HG02973 (cell line): Measurements from ENCODE around the gene DDA1.
"Not testable (repeated sequence)": the region's sequence is repeated elsewhere in the genome, so short reads cannot be mapped to it uniquely, and the experiment has no call there.

ENCODE experiments used
- ATAC-seq: cut with Tn5 transposase; IDR thresholded peaks from one replicate; pipeline ENCODE4 v1.9.1; 2021; ENCODE audit warnings: moderate library complexity; ENCODE audit not compliant: unreplicated experiment

Gene DDA1

DNA sequence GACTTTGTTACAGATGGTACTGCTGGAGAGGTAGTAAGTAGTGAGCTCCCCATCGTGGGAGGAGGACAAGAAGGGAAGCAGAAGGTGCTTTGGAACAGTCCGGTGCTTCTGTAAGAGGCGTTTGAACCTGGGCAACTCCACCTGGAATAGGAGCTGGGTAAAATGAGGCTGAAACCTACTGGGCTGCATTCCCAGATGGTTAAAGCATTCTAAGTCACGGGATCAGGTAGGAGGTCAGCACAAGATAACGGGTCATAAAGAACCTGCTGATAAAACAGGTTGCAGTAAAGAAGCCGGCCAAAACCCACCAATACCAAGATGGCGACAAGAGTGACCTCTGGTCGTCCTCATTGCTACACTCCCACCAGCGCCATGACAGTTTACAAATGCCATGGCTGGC, 22.6 kb upstream of the DDA1 start:
- ATAC-seq, result no peak

GRCh38 chr19:17289489-17289888, 19.9 kb upstream of the DDA1 start:
- no peak for ATAC-seq

DNA sequence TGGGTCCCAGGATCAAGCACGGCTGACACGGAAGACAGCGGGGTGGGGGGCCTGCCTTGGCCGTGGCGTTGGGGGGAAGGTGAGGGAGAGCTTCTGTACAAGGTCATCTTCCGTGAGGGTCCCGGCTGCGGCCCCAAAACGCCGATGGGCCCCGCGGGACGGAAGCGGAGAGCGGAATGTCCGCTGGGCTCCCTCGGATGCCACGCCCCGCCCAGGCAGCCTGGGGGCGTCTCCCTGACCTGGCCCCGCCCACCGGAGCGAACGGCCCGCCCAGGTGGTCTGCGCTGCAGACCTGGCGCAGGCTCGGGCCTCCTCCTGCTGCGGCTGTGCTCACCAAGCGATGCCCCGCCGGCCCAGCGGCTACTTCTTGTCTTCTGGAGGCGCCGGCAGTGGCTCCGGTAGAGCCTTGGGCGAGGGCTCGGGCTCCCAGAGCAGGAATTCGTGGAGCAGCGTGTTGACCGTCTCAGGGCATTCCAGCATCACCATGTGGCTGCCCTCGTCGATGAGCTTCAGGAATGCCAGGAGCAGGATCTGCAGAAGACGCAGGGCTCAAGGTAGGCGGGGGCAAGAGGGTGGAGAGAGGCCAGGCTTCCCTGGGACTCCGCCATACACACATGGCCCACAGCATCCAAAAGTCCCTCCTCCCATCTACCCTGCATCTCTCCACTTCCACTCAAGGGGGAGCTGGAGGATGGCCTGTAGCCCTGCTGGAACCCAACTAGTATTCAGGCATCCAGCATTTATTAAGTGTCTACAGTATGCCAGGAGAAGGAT, 16.9 kb upstream of the DDA1 start:
- peak; percentile 78 for ATAC-seq

GRCh38 chr19:17293605-17294004, 15.8 kb upstream of the DDA1 start:
- ATAC-seq, result no peak

DNA sequence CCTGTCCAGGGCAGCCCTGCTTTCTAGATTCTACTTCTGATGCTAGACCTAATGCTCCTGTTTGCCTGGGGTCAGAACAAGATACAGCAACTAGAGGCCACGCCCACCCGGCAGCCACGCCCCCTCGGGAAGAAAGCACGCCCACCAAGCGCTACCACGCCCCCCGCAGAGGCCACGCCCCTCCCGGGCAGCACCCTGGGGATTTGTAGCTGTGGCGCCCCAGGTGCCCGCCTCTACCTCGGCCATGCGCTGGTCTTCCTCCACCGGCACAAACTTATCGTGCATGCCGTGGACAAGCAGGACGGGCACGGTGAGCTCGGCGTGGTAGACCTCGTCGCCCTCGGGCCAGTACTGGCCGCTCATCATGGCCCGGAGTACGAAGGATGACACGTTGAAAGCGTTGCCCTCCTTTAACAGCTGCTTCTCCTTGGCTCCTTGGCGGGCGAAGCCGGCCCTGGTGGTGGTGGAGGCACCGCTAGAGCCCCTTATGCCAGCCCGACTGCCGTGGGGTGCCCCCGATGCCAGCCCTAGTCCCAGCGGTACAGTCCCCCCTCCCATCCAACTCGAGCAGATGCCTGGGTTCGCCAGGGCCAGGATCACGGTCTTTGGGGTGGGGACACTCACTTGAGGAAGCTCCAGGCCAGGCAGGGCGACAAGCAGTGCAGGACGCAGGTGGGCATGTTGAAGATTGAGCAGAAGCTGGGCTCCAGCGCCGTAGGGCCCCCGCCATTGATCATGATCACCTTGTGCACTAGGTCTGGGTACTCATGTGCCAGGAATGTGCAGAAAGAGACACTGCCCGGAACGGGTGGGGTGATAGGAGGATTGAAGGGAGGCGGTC, 15.1 kb upstream of the DDA1 start:
- ATAC-seq, result no peak

GRCh38 chr19:17295551-17295950, 13.8 kb upstream of the DDA1 start:
- ATAC-seq, result not testable (repeated sequence)

DNA sequence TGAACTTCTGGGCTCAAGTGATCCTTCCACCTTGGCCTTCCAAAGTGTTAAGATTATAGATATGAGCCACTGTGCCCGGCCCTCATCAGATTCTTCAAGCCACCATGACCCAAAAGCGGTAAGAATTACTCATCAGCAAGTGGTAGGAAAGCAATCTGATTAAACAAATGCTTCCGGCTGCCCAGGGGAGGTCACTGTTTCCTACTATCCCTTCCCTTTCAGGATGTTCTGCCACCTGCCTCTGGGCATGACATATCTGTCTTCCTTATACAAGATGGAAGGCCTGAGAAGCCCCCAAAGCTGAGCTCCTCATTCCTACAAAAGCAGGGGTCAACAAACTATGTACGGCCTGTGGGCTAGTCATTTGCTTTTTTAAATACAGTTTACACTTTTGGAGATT, 13.1 kb upstream of the DDA1 start:
- no peak for ATAC-seq

- ATAC-seq, result no peak
Measured at GRCh38 chr19:17296976-17297375, 12.4 kb upstream of the DDA1 start.

- ATAC-seq, result no peak
Measured at GRCh38 chr19:17300992-17301619, 8.3 kb upstream of the DDA1 start.

- no peak for ATAC-seq
Measured at GRCh38 chr19:17302391-17303166, 6.8 kb upstream of the DDA1 start.

DNA sequence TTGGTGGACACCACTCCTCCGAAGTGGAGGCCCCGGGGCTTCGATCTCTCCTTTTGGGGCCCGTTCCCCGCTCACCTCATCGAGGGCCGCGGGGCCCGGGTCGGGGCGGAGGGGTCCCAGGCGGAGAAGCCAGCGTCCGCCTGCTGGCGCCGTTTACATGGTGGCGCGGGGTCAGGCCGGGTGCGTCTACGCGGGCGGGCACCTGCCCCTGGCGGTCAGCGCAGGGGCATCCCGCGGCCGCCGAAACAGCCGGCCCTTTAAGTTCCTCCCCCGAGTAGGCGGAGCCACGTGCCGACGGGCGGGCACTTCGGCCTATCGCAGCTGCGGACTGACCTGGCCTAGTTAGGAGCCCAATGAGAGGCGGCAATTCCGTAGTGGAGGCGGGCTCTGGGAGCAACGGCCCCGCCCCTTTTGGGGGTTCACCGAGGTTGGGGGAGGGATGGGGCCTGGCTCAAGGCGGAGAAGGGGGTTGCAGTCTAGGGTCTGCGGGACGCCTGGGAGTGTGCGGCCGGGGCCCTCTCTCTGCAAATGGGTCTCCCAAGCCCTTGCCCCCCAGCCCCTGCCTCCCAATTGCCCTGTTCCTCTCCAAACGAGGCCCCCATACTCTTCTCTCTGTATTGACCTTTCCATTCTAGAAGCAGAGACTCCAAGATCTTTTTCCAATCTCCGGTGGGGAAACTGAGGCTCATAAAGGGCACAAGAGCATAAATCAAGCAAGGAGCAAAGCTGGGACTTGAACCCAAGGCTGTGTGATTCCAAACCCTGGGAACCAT, 6.0 kb upstream of the DDA1 start, which contains the start of gene ABHD8:
ABHD8 (minus strand) TSS at position 259 of the 773 bp plus-strand sequence. CDS start 1,809 bp downstream, outside the sequence.
- ATAC-seq, result peak; percentile 61

DNA sequence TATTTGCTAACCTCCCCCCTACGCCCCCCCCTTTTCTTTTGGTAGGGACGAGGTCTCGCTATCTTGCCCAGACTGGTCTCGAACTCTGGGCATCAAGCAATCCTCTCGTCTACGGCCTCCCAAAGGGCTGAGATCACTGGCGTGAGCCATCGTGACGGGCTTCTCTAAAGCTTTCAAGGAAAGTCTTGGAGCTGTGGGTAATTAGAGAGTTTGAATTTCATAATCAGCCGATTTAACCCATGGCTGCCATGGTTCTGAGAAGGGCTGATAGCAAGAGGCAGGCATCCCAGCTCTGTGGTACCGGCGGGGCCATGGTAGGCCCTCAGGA, 5.5 kb upstream of the DDA1 start:
- ATAC-seq, result no peak

- no peak for ATAC-seq
Measured at GRCh38 chr19:17304386-17305215, 4.8 kb upstream of the DDA1 start.

DNA sequence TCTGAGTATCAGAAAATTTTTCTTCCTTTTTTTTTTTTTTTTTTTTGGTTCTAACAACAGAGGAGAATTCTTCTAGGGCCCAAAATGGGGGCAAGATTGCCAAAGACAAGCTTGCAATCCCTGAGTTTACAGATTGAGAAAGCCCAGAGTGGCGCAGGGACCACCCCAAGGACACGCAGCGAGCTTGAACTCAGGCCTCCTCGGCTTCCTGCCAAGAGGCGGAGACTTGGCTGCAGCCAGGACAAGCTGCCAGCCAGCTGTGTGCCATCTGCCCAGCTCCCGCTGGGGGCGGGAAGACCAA, 4.2 kb upstream of the DDA1 start:
- no peak for ATAC-seq

DNA sequence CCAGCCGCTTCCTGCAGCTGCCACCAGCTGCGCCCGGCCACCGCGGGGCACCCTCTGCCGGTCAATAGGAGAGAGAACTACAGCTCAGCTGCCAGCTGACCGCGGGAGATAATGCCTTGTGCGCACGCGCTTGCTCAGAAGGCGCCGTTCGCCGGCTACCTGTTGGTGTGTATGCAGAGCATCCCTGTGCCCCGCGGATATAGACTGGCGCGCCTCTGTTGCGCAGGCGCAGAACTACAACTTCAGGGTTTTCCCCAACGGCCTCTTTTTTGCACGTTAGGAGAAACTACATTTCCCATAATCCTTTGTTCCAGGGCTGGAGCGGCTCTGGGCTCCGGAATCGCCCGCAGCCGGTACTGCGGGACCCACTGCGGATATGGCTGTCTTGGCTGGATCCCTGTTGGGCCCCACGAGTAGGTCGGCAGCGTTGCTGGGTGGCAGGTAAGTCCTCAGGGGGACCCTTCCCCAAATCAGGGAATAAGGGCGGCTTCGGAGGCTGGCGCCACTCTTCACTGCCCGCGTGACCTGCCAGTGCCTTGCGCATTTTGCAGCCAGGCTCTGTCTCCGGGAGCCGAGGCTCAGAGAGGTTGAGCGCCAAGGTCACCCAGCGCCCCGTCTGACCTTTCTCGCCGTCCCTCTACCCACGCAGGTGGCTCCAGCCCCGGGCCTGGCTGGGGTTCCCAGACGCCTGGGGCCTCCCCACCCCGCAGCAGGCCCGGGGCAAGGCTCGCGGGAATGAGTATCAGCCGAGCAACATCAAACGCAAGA, 3.7 kb upstream of the DDA1 start, which contains the start of gene MRPL34:
MRPL34 (plus strand) TSS at position 356 of the 768 bp plus-strand sequence; CDS start at position 377, 21 bp downstream.
- peak; percentile 49 for ATAC-seq

GRCh38 chr19:17306285-17306714, 3.1 kb upstream of the DDA1 start:
- no peak for ATAC-seq

GRCh38 chr19:17307876-17308377, 1.4 kb upstream of the DDA1 start:
- no peak for ATAC-seq

DNA sequence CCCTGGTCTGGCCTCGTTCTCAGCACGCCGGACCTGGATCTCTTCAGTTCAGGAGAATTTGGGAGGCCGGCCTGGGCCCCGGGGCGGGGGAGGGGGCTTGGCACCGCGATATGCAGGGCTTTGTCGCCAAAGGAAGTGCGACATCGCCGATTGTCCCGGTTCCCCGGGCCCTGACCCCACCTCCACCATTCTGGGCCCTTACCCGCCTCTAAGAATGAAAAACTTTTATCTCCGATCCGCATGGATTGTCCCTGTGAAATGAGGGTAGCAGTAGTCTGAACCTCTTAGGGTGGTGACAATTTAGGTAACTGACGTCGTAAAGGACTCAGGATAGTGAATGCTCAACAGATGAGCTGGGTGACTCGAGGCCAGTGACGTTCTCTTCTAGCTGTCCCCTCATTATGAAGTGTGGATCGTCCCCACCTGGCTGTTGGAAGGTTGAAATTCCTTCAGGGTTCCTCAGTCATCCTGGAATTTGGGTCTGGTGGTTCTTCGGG, 650 bp downstream of the DDA1 start:
- ATAC-seq, result no peak
